OCI-LY1 (cell line): Measurements from ENCODE around the gene HEPACAM.

ENCODE experiments used
- EZH2 ChIP-seq: fragments of 200-600 bp; sonication (generic), shearing (Covaris generic); IDR thresholded peaks from 2 replicates; pipeline ENCODE4 v1.8.0; 2017; ENCODE audit warnings: borderline replicate concordance, mixed run types, mild to moderate bottlenecking, antibody characterized with exemption, low read length, moderate library complexity, mixed read lengths
- TF ChIP-seq, protein P1 (sequence below): fragments of 200-600 bp; sonication (generic), shearing (Covaris generic); IDR thresholded peaks from 2 replicates; pipeline ENCODE4 v1.5.1; 2017; ENCODE audit warnings: mild to moderate bottlenecking, antibody characterized with exemption, low read length, moderate library complexity, mixed read lengths

DNA sequence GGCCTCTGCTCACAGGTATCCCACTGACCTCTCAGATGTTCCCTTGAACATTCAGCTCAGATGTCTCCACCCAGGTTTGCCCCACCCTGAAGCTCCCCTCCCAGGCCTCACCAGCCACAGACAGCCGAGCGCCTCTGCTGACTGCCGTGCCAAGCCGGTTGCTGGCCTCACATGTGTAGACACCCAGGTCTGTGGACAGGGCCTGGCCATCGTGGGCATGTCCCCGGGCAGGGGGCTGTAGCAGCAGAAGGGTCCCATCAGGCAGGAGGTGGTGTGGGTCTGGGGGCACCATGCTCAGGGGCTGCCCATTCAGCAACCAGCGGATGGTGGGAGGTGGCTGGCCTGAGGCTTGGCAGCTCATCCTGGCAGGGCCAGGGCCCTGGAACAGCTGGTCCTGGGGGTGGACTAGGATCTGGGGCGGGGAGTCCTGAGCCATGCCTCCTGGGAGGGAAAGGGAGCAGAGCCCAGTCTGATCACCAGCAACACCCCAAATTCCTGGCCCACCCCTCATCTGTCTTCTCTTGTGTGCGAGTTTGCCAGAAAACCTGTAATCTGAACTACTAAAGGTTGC, 38.9 kb downstream of the HEPACAM start:
- TF ChIP-seq, protein P1, sequence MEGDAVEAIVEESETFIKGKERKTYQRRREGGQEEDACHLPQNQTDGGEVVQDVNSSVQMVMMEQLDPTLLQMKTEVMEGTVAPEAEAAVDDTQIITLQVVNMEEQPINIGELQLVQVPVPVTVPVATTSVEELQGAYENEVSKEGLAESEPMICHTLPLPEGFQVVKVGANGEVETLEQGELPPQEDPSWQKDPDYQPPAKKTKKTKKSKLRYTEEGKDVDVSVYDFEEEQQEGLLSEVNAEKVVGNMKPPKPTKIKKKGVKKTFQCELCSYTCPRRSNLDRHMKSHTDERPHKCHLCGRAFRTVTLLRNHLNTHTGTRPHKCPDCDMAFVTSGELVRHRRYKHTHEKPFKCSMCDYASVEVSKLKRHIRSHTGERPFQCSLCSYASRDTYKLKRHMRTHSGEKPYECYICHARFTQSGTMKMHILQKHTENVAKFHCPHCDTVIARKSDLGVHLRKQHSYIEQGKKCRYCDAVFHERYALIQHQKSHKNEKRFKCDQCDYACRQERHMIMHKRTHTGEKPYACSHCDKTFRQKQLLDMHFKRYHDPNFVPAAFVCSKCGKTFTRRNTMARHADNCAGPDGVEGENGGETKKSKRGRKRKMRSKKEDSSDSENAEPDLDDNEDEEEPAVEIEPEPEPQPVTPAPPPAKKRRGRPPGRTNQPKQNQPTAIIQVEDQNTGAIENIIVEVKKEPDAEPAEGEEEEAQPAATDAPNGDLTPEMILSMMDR = no peak
- TF ChIP-seq EZH2 = no peak
